GM21447 (cell line): ENCODE results near the gene TMEM182.

Experiments
- ATAC-seq: cut with Tn5 transposase; IDR thresholded peaks from one replicate; pipeline ENCODE4 v1.9.1; 2021; ENCODE audit not compliant: unreplicated experiment

Gene TMEM182, protein sequence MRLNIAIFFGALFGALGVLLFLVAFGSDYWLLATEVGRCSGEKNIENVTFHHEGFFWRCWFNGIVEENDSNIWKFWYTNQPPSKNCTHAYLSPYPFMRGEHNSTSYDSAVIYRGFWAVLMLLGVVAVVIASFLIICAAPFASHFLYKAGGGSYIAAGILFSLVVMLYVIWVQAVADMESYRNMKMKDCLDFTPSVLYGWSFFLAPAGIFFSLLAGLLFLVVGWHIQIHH

DNA sequence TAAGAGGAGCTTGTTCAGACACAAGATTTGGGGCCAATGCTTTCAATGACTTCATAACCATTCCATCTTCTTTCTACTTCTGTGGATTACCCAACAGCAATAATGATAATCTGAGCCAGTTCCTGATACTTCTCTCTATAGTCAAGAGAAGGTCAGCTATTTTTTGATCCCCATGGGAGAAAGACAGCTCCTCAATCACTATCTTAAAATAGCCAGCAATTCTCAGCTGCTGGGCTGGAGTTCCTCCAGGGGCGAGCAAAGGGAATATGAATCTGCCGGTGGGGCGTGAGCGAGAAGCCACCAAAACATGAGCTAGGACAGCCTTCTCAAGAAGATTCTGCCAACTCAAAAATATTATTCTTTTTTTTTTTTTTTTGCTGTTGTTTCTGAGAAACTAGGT, at the start of gene TMEM182:
Gene TMEM182, plus strand, starts transcription at position 269 of the 400 bp plus-strand sequence. CDS start 187 bp downstream, outside the sequence.
- ATAC-seq, result no peak

DNA sequence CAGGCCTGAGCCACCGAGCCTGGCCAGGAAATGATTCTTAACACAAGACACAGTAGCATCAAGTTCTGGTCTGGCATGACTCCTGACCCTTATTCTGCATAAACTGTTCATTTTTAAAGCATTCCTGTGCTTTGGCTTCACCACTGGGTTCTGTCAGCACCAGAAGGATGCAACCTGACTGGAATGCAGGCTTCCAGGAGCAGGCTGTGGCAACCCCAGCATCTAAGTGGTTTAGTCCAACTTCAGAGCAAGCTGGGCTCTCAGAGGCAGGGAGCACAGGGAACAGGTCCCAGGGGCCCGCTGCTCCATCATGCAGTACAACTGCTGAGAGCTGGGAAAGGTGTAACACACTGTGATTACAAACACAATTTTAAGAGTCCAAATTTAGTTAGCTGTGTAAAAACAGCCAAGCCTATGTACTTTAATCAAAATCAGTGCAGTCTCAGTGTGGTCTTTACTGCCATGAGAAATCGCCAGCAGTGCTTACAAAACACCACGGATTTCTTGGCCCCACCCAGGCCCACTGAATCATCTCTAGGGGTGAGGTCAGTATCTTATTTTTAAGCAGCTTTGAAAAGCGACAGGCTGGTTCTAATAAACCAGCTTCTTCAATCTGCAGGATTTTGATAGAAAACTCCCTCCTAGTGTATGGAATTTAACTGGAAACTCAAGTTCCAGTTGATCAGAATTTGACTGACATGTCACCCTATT, 44.4 kb upstream of the TMEM182 start:
- ATAC-seq, result no peak

DNA sequence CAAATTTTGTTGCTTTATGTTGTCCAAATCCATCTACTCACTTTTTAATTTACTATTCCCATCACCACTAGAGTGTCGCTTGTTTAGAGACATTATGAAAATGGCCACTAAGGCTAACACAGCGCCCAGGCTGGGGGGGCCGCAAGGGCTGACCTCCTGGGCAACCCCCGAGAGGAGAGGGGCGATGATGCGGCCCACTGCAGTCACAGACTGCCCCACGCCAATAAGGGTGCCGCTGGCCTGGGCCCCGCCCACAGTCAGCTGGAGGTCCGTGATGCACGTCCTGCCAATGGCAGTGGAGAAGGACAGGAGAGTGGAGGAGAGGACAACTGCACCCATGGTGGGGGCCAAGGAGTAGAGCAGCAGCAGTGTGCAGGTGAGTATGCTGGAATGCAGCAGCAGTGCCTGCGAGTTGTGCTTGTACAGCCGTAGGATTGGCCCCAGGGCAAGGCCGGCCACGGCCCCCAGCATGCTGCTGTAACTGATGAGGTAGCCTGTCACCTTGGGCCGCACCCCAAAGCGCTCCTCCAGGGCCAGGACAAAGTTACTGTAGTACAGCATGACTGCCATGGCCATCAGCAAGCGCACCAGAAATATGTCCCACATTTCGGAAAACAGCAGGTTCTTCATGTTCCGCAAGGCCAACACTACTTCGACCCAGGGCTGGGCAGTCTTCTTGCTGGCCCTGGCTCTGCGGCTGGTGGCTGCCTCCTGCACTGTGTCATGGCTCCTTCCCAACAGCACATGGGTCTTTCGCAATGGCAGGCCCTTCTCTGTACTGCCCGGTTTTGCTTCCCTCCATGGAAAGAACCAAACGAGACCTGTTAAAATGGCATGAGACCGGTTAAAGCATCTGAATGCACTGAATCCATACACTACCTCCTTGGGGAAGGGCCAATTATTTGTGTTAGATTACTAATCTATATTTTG, 43.2 kb upstream of the TMEM182 start:
- no peak for ATAC-seq

DNA sequence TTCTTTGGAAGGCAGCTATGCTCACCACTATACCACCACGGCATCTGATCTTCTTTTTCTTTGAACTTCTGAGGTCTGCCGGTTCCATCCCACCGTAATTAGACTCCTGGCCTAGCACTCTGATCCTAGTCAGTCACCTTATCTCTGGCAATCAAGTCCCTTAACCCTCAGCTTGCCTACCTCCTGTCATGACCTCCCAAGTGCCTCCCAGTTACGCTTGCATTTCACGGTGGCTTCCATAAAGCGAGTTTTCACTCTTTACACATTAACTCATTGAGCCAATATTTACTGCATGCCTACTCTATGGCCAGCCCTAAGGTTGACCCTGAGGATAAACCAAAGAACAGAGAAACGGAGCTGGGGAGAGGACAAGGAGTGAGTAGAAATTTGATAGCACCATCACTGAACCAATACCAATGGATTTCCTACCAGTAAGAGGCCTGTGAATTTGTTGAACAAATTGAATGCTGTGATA, 37.8 kb upstream of the TMEM182 start:
- ATAC-seq, result no peak

DNA sequence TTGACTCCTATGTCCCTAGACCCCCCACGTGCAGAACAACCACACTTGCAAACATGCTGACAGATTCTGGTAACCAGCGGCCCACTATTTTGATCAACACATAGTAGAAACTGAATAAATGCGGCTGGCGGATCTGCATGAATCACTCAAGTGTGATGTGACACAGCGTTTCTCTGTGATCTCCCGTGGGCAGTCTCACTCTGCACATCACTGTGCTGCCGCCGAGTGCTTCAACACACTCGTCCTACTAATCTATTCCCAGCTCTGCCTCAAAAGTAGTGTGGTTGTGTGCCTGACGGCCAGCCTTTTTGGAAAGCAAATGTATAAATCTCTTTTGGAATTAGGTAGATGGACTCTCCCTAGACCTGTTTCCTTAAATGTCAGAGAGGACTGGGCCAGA, 37.3 kb upstream of the TMEM182 start:
- ATAC-seq, result no peak

DNA sequence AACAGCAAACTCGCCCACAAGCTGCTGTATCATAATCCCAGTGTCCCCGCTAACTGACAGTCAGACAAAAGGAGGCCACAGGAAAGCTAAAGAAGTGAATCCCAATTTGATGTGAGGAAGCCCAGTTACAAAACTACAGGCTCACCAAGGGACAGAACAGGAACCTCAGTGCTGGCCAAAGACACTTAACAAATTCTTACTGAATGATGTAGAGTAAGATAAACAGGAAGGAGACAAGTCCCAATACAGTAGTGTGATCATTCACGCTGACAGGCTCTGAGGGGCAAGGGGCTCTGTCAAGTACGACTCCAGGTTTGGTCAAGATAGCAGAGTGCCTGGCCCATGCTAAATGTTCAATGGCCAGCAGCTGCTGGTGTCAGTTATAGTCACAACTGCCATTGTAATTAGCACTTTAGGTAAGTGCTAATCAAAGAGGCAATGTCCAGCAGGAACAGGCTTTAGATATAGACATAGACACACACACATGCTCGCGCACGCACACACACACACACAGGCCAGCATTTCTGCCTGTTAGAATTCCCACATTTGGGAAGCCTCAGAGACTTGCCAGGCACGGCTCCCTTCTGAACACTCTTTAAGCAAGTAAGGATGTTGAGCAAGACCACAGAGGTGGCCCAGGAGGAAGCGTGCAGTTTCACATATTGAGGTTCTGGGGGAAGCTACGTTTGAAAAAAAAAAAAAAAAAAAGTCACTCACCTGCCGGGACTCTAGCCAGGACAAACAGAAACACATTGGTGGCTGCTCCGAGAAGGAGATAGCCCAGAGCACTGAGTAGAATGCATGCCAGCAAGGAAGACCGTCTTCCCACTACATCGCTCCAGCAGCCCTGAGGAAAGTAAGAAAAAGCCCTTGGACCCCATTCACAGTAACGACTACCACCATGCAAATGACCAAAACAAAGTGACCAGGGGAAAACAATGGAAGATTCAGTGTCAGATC, 35.4 kb upstream of the TMEM182 start:
- peak; percentile 66 for ATAC-seq

DNA sequence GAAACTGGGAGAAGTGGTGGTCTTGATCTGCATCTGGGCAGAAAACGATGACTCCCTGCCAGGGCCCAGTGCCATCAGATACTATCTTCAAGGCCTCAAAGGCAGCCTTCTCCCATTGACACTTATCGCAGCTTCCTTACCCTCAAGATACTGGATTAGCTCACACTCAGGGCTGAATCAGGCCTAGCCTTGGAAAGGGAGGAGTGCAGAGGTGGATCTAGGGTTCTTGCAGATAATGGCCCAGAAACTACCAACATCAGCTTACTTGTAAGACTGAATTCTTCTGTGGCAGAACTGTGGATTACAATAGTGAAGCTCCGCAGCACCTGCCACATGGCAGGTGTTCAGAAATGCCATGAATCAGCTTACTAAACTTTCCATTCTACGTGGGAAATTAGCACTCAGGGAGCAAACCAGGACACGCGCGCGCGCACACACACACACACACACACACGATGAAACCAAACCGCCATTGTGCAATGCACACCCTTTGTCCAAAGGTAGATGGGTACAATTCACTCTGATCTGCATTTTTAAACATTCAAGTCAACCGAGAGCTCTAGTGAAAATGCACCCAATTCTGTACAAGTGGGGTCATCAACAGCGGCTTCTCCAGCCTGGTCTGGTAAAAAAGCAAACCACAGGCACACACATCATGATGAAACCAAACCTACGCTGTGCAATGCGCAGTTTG, 26.3 kb upstream of the TMEM182 start:
- ATAC-seq, result no peak

DNA sequence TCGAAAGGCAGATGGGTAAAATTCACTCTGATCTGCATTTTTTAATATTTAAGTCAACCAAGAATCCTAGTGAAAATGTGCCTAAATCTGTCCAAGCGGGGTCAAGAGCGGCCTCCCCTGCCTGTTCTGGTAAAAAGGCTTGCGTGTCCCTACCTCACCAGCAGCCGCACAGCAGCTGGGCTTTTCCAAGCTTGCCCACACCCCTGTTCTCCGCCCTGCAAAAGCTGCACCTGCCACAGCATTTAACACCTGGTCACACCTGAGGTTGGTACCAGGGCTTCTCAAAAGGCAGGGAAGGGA, 25.8 kb upstream of the TMEM182 start:
- ATAC-seq, result peak; percentile 22

DNA sequence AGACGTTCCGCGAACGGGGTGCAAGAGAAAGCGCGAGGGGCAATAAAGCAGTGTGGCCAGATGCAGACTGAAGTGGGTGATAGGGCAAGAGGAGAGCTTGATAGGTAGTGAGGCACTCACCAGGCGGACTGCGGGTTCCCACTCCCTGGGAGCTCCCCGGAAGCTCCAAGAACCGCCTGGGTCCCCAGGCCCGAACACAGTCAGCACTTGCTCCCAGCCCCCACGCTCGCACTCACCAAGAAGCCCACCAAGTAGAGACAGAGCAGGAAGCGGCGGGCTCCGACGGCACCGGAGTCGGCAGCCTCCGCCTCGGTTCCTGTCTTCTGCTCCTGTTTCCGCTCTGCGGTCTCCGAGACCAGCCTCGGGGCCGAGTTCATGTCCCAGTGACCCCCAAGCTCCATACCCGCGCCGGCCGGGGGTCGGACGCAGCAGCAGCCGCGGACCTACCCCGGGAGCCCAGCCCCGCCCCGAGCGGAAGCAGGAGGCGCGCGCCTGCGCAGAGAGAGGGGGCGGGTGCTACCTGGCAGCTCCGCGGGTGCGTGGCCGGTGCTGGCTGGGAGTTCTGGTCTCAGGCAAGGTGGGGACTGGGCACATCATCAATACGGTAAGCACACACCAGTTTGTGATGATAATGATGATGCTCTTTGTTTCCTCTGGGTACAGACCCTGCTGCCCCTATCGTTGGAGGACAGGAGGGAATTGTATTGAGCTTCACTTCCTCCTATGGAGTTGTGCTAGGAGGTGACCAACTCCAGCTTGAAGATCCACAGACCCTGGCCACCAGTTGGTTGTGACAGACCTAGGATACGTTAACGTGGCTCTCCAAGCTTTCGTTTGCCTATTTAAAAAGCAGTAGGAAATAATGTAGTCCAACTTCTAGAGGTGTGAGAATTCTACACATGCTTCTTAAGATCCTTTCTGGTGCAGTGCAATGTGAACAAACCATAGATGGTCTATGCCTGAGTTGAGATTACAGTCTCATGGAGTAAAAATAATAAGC, 25.1 kb upstream of the TMEM182 start:
- ATAC-seq, result peak; percentile 90

DNA sequence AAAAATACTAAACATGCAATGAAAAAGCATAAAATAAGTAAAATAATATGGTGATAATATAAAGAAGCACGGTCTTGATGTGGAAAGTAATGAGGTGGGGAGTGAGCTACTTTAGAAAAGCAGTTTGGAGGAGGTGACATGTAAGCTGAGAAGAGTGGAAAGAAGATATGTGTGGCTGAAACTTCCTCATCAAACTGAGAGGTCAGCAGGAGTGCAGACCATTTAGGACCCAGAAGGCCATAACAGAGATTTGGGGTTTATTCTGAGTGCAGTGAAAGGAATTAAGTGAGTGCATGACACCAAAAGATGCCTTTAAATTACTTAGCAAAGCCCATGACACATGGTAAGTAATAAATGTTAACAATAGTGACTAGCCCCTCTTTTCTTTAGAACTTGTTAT, 24.4 kb upstream of the TMEM182 start:
- peak; percentile 47 for ATAC-seq

DNA sequence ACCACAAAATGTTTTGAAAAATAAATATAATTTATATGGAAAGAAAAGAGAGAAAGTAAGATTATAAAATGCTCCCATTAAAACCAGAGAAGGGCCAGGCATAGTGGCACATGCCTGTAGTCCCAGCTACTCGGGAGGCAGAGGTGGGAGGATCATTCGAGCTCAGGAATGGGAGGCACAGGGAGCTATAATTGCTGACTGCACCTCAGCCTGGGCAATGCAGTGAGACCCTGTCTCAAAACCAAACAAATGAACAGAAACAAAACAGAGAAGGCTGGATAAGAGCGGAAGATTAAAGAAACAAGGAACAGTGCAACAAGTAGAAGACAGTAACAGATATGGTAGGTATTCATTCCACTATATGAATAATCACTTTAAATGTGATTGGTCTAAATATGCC, 18.6 kb upstream of the TMEM182 start:
- no peak for ATAC-seq

DNA sequence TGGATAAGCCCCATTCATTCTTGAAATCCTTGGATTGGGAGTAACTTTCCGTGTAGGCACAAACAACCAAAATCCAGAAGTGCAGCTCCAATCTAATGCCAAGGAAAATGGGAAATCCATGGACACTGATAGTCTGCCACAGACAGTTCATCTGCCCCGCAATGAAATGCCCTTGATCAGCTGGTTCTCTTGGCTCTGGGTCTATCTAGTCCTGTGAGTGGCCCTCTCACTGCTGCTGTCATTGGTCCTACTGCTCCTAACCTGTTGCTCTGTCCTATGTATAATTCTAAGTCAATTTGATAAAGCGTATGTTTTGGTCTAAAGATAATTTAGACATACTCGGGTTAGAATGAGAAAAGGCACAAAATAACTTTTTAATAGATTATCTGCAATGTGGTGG, 13.7 kb upstream of the TMEM182 start:
- no peak for ATAC-seq

DNA sequence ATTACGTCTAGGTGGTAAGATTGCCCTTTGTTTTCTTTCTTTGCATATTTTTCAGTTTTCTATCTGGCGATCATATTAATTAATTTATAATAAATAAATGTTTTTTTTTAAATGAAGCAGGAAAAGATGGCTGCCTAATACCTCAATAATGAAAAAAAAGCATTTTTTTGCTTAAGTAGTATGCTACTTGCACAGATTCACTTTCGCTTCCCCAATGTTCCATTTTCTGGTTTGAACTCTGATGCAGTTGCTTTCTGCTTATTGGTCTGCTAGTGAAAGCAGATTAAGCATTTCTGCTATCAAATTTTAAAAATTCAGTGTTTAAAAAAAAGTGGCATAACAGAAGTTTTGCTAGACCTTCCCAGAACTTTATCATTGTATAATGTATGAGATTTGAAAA, 11.9 kb upstream of the TMEM182 start:
- peak; percentile 83 for ATAC-seq

DNA sequence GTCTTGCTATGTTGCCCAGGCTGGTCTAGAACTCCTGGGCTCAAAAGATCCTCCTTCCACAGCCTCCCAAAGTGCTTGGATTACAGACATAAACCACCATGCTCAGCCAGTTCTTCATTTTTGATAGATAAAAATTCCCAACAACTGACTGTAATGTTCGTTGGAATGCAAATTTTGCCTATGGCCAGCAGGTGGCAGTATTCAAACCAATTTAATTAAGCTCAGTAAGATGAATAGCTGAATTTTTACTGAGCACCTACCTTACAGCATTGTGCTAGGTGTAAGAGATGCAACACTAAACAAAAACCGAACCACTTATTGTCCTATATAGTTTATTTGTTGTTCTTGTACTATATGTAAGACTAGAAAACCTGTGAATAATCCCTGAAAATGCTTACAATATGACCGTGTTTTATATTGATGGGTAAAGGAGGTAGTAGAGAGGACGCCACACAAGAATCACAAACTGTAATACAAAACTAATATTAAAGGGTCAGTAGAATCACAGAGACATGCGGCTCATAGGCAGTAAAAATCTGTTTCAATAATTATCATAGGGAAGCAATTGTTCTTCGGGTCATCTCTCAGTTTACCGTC, 8.2 kb upstream of the TMEM182 start:
- ATAC-seq, result no peak

DNA sequence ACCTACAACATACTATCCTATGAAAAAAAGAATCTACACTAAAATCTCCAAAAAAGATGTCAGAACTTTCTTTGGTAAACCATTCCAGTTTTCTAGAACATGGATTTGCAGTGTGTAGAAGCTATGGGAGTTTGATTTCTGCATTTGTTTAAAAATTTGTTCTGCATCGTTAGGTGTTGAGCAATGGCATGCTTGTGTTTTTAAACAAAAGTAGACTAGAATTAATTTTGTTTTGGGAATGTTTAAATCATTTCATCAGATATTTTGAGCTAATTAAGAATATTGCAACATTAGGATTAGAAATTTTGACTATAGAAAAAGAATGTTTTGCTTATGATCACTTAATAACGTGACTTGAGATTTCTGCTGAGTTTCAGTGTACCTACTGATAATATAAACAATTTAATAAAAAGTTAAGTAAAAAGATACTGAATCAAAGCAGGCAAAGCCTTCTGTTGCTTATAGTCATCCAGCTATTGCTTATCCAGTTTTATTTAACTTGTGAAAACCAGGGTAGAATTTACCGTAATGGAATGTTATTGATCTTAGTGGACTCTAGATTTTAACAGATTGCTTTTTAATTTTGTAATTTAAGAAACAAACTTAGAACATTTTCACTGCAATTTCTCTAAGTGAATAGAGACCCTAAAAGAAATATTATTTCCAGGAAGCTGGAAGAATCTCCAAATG, 7.2 kb upstream of the TMEM182 start:
- ATAC-seq, result no peak

DNA sequence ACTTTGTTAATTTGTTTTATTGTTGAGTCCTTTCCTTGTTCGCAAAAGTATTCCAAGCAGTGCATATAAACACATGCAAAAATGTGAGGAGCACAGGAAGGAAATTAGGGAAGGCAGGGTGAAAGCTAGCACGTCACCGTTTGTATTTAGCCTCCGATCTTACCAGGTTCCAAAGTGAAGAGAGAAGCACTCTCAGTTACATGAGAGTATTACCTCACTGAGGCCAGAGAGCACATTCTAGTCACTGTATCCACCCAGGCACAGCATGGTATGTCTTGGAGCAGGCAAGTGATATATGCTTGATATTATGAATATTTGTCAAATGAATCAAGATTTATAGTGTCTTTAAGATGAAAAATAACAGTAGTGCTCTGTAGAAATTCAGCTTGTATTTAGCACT, 6.5 kb upstream of the TMEM182 start:
- ATAC-seq, result no peak

DNA sequence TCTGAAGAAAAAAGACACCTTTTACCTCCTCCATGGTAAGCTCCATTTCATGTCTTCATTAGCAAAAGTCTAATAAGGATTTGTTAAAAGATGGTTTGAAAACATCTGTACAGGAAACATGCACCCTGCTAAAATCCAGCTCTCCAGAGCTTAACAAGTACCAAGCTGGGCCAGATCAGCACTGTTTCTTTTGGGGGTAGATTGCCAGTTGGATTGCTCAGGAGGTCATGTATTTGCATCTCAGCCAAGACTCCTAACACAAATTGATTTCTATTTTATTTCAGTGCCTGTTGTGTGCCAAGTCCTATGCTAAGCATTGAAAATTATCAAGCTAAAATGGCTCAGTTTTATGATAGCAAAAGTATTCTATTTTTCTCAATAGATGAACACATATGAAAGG, 3.4 kb upstream of the TMEM182 start:
- no peak for ATAC-seq

DNA sequence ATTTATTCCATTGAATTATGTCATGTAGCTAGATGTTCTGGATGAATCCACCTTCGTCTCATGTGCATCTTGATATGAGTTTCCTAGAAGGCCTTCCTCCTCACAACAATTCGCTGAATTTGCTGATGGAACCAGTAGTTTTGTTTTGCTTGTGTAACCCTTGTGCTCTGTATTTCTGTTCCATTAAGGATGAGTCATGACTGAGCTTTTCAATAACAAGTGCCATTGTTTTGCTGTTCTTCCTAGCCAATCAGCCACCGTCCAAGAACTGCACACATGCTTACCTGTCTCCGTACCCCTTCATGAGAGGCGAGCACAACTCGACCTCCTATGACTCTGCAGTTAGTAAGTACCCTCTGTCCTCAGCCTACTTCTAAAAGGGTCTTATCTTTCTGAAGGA, 2.3 kb downstream of the TMEM182 start:
- no peak for ATAC-seq
